Ramos (cell line): Measurements from ENCODE around the gene TCFL5.

Source experiments
- in situ Hi-C: fragments of 300-500 bp; cut with MboI; formaldehyde crosslinking; loops from one replicate; pipeline ENCODE4 v1.14.3; 2022; ENCODE audit warnings: low sequenced_read_pairs; ENCODE audit not compliant: unreplicated experiment

The TCFL5 gene

DNA sequence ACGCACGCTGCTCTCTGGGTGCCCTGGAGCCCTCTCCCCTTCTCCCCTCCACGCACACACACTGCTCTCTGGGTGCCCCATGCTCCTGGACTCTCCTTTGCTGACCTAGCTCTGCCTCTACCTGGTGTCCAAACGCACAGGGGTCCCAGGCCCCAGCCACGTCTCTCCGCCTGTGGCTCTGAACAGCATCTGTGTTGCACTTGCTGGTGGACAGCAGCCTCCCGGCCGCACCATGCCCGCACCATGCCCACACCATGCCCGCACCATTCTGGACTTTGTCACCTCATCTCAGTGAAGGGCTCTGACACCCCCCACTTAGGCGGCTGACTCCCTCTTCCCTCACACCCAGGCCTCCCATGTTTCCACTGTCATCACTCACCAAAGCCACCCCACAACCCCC lies 21.8 kb downstream of the TCFL5 start:
- in situ Hi-C loops, result no loop called here

- in situ Hi-C loops, result no loop called here
These were observed 22.4 kb downstream of the TCFL5 start for GRCh38 chr20:62839261-62839660.

DNA sequence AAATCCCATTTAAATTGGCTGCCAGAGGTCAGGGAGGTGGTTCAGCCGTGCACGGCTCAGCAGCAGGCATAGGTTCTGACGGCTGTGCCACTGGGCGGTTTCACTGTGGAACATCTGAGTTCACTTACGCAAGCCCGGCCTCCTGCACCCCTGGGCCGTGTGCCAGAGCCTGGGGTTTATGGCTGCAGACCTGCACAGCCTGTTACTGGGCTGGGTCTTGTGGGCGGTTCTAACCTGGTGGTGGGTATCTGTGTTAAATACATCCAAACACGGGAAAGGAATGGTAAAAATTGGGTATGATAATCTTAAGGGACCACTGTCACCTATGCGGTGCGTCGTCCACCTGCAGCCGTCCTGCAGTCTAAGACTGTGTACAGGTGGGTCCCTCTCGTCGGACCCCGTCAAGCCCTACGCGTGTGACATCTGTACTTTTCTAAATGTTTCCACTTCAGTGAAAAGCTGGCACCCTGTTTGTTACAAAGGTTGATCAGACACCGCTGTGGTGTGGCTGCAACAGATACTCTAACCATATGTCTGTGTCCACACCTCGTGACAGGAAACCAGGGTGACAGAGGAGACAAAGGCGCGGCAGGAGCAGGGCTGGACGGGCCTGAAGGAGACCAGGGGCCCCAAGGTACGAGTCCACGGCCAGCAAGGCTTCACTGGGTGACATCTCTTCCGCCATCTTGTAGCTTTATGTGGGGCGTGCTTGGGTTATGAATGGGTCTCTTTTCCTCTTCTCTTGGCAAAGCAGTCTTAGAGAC lies 23.3 kb downstream of the TCFL5 start:
- in situ Hi-C loops, result no loop called here

DNA sequence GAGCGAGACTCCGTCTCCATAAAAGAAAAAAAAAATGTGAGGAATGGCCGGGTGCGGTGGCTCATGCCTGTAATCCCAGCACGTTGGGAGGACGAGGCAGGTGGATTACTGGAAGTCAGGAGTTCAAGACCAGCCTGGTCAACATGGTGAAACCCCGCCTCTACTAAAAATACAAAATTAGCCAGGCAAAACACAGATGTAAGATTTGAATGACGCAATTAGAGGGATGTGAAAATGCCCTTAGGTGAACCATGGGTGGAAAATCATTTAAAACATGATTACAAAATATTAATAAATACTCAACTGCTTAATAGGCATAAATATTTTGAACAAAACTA lies 23.9 kb downstream of the TCFL5 start:
- in situ Hi-C loops, result no loop called here

GRCh38 chr20:62836967-62837490 lies 24.6 kb downstream of the TCFL5 start:
- in situ Hi-C loops, result no loop called here

DNA sequence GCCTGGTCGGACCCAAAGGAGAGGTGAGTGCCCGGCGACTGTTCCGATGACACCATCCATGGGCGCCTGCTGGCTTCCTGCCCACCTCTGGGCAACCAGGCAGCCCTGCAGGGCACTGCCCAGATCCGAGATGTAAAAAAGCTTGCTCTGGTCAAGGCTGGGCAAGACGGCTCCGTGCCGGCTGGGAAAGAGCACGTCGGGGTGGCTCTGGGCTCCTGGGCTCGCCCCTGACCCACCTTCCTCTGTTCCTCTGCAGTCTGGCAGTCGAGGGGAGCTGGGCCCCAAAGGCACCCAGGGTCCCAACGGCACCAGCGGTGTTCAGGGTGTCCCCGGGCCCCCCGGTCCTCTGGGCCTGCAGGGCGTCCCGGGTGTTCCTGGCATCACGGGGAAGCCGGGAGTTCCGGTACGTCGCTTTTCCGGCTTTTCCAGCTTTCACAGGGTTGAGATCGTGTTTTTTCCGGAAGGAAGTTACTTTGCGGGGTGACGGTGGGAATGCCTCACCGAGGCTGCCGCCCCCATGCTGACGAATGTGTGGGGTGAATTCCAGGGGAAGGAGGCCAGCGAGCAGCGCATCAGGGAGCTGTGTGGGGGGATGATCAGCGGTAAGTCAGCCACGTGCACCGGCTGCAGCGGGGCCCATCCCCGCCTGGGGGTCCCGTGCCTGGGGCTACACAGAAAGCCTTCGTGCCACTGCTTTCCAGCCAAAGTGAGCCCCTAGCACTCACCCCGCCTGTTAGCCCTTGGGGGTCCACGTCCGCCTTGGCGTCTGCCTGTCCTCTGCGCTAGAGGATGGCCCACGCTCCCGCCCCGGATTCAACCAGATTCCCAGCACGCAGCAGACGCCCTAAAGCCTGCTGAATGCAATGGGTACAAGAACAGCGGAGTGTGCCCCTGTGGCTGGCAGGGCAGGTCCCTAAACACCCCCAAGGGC lies 25.4 kb downstream of the TCFL5 start:
- in situ Hi-C loops, result no loop called here

DNA sequence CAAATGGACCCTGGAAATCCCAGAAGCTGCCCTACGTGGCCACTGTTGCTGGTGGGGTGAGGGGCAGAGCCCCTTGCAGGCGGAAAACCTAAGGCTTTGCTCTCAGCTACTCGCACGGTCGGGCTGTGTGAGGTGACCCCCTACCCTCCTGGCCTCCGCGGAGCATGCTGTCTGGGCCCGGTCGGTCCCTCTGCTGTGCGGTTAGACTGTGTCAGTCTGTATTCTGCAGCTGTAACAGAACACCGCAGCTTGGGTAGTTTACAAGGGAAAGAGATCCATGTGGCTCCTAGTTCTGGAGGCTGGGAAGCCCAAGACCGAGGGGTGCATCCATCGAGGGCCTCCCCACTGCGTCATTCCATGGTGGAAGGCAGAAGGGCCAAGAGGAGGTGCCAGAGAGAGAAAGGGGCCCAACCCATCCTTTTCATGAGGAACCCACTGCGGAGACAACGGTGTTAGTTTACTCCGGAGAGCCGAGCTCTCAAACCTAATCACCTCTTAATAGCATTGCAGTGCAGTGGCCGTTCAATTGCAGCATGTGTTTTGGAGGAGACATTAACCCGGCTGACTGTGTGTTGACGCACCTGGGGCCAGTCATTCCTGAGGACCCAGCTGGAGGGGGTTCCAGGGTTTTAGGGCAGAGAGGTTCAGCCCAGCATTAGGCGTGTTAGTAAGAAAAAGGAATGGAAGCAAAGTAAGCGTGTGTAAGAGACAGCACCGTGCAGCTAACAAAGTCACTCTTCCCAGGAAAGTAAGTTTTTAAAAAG lies 26.5 kb downstream of the TCFL5 start:
- in situ Hi-C loops, result no loop called here

DNA sequence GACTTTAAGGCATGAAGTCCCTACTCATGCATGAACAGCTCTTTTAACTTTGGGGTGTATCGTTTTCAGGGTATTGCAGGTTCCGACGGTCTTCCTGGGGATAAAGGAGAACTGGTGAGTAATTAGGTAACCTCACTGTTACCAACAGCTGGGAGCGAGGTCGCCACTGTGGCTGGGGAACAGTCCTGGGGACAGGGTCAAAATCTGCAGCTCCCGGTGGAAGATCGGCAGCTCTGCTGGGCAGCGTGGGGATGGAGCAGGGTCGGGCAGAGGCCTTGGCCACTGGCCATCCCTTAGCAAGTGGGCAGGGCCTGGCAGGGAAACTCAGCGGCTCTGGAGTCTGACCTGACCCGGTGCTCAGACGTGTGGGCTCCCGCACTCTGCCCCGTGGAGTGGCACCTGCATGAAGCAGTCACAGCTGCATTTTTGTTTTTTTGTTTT lies 28.7 kb downstream of the TCFL5 start:
- in situ Hi-C loops, result no loop called here

- in situ Hi-C loops, result no loop called here
These were observed 29.3 kb downstream of the TCFL5 start for GRCh38 chr20:62832212-62832922.

- in situ Hi-C loops, result no loop called here
These were observed 29.8 kb downstream of the TCFL5 start for GRCh38 chr20:62831854-62832211.

- in situ Hi-C loops, result no loop called here
These were observed 30.2 kb downstream of the TCFL5 start for GRCh38 chr20:62831361-62831788.

DNA sequence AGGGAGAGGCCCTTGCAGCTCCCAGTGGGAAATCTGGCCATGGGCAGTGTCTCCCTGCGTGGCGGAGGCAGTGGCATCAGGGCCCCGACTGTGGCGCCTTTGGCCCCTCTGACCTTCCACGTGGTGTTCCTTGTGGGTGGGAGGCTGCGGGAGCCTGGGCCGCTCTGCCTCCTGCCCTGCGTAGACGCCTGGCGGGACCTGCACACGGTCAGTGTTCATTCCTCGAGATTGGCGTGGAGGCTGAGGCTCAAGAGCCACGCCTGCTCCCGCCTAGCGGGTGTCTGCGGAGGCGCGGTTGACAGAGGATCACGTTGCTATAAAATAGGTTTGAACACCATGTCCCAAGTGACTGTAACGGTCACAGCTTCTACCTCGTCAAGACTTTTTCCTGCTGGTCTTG lies 30.8 kb downstream of the TCFL5 start:
- in situ Hi-C loops, result no loop called here

- in situ Hi-C loops, result no loop called here
These were observed 31.4 kb downstream of the TCFL5 start for GRCh38 chr20:62830251-62830650.

GRCh38 chr20:62829231-62830230 lies 32.1 kb downstream of the TCFL5 start:
- in situ Hi-C loops, result no loop called here

DNA sequence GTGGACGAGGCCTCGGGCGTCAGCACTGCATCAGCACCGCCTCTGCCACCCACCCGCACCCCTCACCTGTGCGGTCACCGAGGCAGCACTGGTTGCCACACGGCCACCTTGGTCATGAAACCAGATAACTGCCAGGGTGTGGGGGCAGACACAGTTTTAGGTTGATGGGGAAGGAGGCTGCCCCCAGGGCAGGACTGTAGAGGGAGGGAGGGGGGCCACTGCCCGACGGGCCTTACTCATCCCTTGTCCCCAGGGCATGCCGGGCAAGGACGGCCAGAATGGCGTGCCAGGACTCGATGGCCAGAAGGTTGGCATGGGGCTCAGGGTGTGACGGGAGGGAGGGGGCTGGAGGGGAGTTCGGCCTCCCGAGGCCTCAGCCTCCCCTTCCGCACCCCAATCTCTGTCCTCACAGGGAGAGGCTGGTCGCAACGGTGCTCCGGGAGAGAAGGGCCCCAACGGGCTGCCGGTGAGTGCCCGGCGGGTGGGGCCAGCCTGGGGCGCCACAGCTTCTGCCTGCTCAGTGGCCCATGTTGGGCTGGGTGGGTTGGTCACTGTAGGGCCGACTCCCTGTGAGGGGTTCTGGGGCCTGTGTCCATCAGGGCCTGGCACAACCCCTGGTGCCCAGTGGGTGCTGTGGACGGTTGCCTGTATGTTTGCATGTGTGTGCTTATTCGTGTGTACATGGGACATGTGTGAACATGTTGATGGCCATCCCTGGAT lies 33.0 kb downstream of the TCFL5 start:
- in situ Hi-C loops, result no loop called here

- in situ Hi-C loops, result no loop called here
These were observed 33.6 kb downstream of the TCFL5 start for GRCh38 chr20:62828051-62828450.

DNA sequence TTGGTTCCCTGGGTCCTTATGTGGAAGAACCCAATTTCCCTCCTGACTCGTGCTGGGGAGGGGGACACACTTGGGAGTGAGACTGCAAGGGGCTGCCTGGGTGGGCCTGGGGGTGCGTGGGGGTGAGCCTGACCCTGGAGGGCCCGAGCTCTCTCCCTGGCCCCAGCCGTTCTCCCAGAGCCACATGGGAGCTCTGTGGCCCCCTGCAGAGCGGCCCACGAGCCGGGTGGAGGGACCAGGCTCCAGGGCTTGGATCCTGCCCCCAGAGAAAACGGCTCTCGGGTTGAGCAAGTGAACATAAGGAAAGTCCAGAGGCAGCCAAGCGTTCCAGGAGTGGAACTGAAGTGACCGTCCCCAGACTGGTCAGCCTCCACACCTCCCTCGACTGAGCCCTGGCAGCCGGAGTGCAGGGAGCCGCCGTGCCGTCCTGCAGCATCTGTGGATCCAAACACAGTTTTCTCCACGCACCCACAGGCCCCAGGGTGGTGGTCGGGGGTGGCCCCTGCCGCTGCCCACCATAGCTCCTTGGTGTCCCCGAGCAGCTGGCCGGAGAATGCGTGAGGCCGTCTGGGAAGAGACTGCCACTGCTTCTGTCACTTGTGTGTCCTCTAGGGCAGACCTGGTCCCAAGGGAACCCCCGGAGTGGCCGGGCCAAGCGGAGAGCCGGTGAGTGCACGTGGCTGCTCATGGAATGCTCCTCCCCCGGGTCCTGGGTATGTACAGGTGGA lies 34.1 kb downstream of the TCFL5 start:
- in situ Hi-C loops, result no loop called here
